ENCODE measurements around the gene GALNT17. TPM values are rescaled to one million over a fixed set of nuclear protein-coding genes. Genes with fewer than 3 reads are reported as not detected.
"Not testable (repeated sequence)": the region's sequence is repeated elsewhere in the genome, so short reads cannot be mapped to it uniquely, and the experiment has no call there.

The GALNT17 gene
- total RNA-seq, 1 experiment from 2014 or later, result 0.03 TPM

GRCh38 chr7:71210220-71210619, 78.3 kb downstream of the GALNT17 start:
- no peak for DNase-seq (ENCODE audit: low read depth, low spot score)
- in situ Hi-C loops (cut with HindIII; ENCODE audit: low pct_unique_long_range_greater_than_20kb, low sequenced_read_pairs), result no loop called here

- in situ Hi-C loops (cut with HindIII; ENCODE audit: low pct_unique_long_range_greater_than_20kb, low sequenced_read_pairs); DNase-seq (ENCODE audit: low read depth, low spot score): not testable (repeated sequence)
Observed at GRCh38 chr7:71212433-71212832, 80.5 kb downstream of the GALNT17 start.

- DNase-seq (ENCODE audit: low read depth, low spot score), result no peak
- in situ Hi-C loops (cut with HindIII; ENCODE audit: low pct_unique_long_range_greater_than_20kb, low sequenced_read_pairs), result no loop called here
Observed at GRCh38 chr7:71216211-71216610, 84.3 kb downstream of the GALNT17 start.

- in situ Hi-C loops (cut with HindIII; ENCODE audit: low pct_unique_long_range_greater_than_20kb, low sequenced_read_pairs), result no loop called here
- DNase-seq (ENCODE audit: low read depth, low spot score), result no peak
Observed at GRCh38 chr7:71220210-71220695, 88.3 kb downstream of the GALNT17 start.

- in situ Hi-C loops (cut with HindIII; ENCODE audit: low pct_unique_long_range_greater_than_20kb, low sequenced_read_pairs), result no loop called here
- DNase-seq (ENCODE audit: low read depth, low spot score), result no peak
Observed at GRCh38 chr7:71221049-71221448, 89.1 kb downstream of the GALNT17 start.

- in situ Hi-C loops (cut with HindIII; ENCODE audit: low pct_unique_long_range_greater_than_20kb, low sequenced_read_pairs), result no loop called here
- no peak for DNase-seq (ENCODE audit: low read depth, low spot score)
Observed at GRCh38 chr7:71221549-71221948, 89.6 kb downstream of the GALNT17 start.

GRCh38 chr7:71227126-71227525, 95.2 kb downstream of the GALNT17 start:
- in situ Hi-C loops (cut with HindIII; ENCODE audit: low pct_unique_long_range_greater_than_20kb, low sequenced_read_pairs), result no loop called here
- no peak for DNase-seq (ENCODE audit: low read depth, low spot score)

GRCh38 chr7:71229148-71229547, 97.2 kb downstream of the GALNT17 start:
- in situ Hi-C loops (cut with HindIII; ENCODE audit: low pct_unique_long_range_greater_than_20kb, low sequenced_read_pairs), result no loop called here
- DNase-seq (ENCODE audit: low read depth, low spot score), result no peak

GRCh38 chr7:71229699-71230098, 97.8 kb downstream of the GALNT17 start:
- in situ Hi-C loops (cut with HindIII; ENCODE audit: low pct_unique_long_range_greater_than_20kb, low sequenced_read_pairs), result no loop called here
- no peak for DNase-seq (ENCODE audit: low read depth, low spot score)

- in situ Hi-C loops (cut with HindIII; ENCODE audit: low pct_unique_long_range_greater_than_20kb, low sequenced_read_pairs), result no loop called here
- no peak for DNase-seq (ENCODE audit: low read depth, low spot score)
Observed at GRCh38 chr7:71235253-71235652, 103.3 kb downstream of the GALNT17 start.

- no peak for DNase-seq (ENCODE audit: low read depth, low spot score)
- in situ Hi-C loops (cut with HindIII; ENCODE audit: low pct_unique_long_range_greater_than_20kb, low sequenced_read_pairs), result no loop called here
Observed at GRCh38 chr7:71236230-71237105, 104.5 kb downstream of the GALNT17 start.

GRCh38 chr7:71237945-71238344, 106.0 kb downstream of the GALNT17 start:
- in situ Hi-C loops (cut with HindIII; ENCODE audit: low pct_unique_long_range_greater_than_20kb, low sequenced_read_pairs), result no loop called here
- DNase-seq (ENCODE audit: low read depth, low spot score), result no peak

- DNase-seq (ENCODE audit: low read depth, low spot score), result no peak
- in situ Hi-C loops (cut with HindIII; ENCODE audit: low pct_unique_long_range_greater_than_20kb, low sequenced_read_pairs), result no loop called here
Observed at GRCh38 chr7:71238581-71239295, 106.8 kb downstream of the GALNT17 start.

GRCh38 chr7:71239586-71240268, 107.8 kb downstream of the GALNT17 start:
- in situ Hi-C loops (cut with HindIII; ENCODE audit: low pct_unique_long_range_greater_than_20kb, low sequenced_read_pairs), result no loop called here

GRCh38 chr7:71243736-71244410, 111.9 kb downstream of the GALNT17 start:
- in situ Hi-C loops (cut with HindIII; ENCODE audit: low pct_unique_long_range_greater_than_20kb, low sequenced_read_pairs), result no loop called here
- no peak for DNase-seq (ENCODE audit: low read depth, low spot score)

More at GRCh38 chr7:71239586-71240268, 107.8 kb downstream of the GALNT17 start:
- no peak for DNase-seq (ENCODE audit: low read depth, low spot score)

- no peak for DNase-seq (ENCODE audit: low read depth, low spot score)
- in situ Hi-C loops (cut with HindIII; ENCODE audit: low pct_unique_long_range_greater_than_20kb, low sequenced_read_pairs), result no loop called here
Observed at GRCh38 chr7:71245038-71245437, 113.1 kb downstream of the GALNT17 start.

GRCh38 chr7:71251706-71252105, 119.8 kb downstream of the GALNT17 start:
- in situ Hi-C loops (cut with HindIII; ENCODE audit: low pct_unique_long_range_greater_than_20kb, low sequenced_read_pairs), result no loop called here
- no peak for DNase-seq (ENCODE audit: low read depth, low spot score)

GRCh38 chr7:71254751-71255150, 122.8 kb downstream of the GALNT17 start:
- in situ Hi-C loops (cut with HindIII; ENCODE audit: low pct_unique_long_range_greater_than_20kb, low sequenced_read_pairs), result no loop called here
- no peak for DNase-seq (ENCODE audit: low read depth, low spot score)

All from SK-MEL-5 (cell line).